Pancreas (tissue), 10 donors: Measurements from ENCODE around the gene DCAF12. TPM values are rescaled to one million over a fixed set of nuclear protein-coding genes. Genes with fewer than 3 reads are reported as not detected.
A peak's percentile ranks its signal among the peaks of the same experiment; 100 is the strongest.

Source experiments
- ATAC-seq, 4 donors: fragments of 200-7000 bp; cut with Tn5 transposase; one replicate each; pipeline versions ENCODE4 v1.8.0 to v1.9.1; 2020; ENCODE audit warnings: mild to moderate bottlenecking in 4 of 4, moderate library complexity in 4 of 4
- DNase-seq, 6 donors: peaks; one replicate each; pipeline ENCODE4 v3.0.0-alpha.2; 2020
- FAIRE-seq: peaks from 2 replicates; lab custom pipeline; 2012; peaks lifted over from hg19 to GRCh38; lab: Jason Lieb, UNC
- H3K27ac ChIP-seq, 4 donors: fragments of 200-600 bp; sonication (generic); 1 replicate in 3 of 4; 2 replicates in 1 of 4; pipeline versions ENCODE4 v1.5.0 to v1.8.0; 2020
- H3K27me3 ChIP-seq, 4 donors: fragments of 200-600 bp; one replicate each; pipeline ENCODE4 v1.8.0; 2021
- H3K36me3 ChIP-seq, 3 donors: fragments of 200-600 bp; sonication (generic) in 1 of 3; one replicate each; pipeline versions ENCODE4 v1.5.0 to v1.8.0; 2020 to 2021
- H3K4me1 ChIP-seq, 3 donors: fragments of 200-600 bp; one replicate each; pipeline ENCODE4 v1.8.0; 2021
- H3K4me3 ChIP-seq, 4 donors: fragments of 200-600 bp; sonication (generic) in 2 of 4; one replicate each; pipeline versions ENCODE4 v1.5.0 to v1.8.0; 2020 to 2021
- H3K9me3 ChIP-seq, 4 donors: fragments of 200-600 bp; one replicate each; pipeline ENCODE4 v1.8.0; 2021
- CTCF ChIP-seq, 4 donors: fragments of 200-600 bp; sonication (generic) in 3 of 4; IDR thresholded peaks; one replicate each; pipeline versions ENCODE4 v1.5.0 to v1.8.0; 2021; ENCODE audit warnings: antibody characterized with exemption in 4 of 4
- WGBS, 2 donors: extraction: QIAGEN DNeasy Blood & Tissue Kit; methylation state at CpG; one replicate each; pipeline ENCODE4 v1.1.7; 2013; 5-methylcytosine and 5-hydroxymethylcytosine counted together
- intact Hi-C, 3 donors: fragments of 100-400 bp; cut with DNase I; formaldehyde crosslinking; loops; one replicate each; pipeline versions ENCODE4 v1.11.1 to v1.14.2; 2022
- polyA plus RNA-seq, 2 donors: library from polyadenylated mRNA; stranded (reverse); fragments of 200-250 nt; gene quantifications; one replicate each; pipeline ENCODE4 v1.2.3, GENCODE V29; 2013
- total RNA-seq, 6 donors: library from RNA; stranded (reverse); fragmentation: NEBNext Ultra II Directional in 4 of 6; extraction: Animal tissue kit (Norgen Biotek cat#: 25700) in 4 of 6; gene quantifications; one replicate each; pipeline versions ENCODE4 v1.2.1 to v1.2.4, GENCODE V29; 2021 to 2023
- donor health status: healthy with polysubstance abuse.
- donor health status: DM: no; HTN: no; CAD: no; lungs with moderate emphysema.
- donor health status: DM: no; HTN: no; CAD: no.
- donor health status: control.
- donor health status: control.
- donor health status: Bipolar disorder and iron deficiency.
- donor health status: DM: yes; HTN: yes; CAD: no.
- donor health status: DM: no; HTN: no; CAD: no.
- donor health status: DM: no; HTN: no; CAD: no.
- donor health status: DM: yes; HTN: yes; CAD: no.

DCAF12 gene
- total and polyA plus RNA-seq, 8 donors = 5.7 to 22.1 (median 13.8) TPM

GRCh38 chr9:34070606-34071324, 55.7 kb downstream of the DCAF12 start:
- Histone ChIP-seq H3K36me3 (no peaks in the 10 kb centered on the region), H3K4me1 (peaks cover 14 to 40% (median 20%) of the 10 kb centered on the region in 3 donors), H3K27ac (peak overlapping the region in 3 of 4 donors; percentile 28 to 50 (median 37)), H3K27me3 (no peaks in the 10 kb centered on the region), H3K9me3 (no peaks in the 10 kb centered on the region), H3K4me3 (no peak overlapping the region)
- DNase-seq (peak in 2 of 6 donors; percentile 33 to 38), ATAC-seq (peak in 2 of 4 donors; percentile 38 to 47), FAIRE-seq (no peak)
- TF ChIP-seq CTCF (IDR thresholded peaks at IDR 0.05) = no peak
- intact Hi-C loops = no loop called here
- WGBS, 2 donors = 61 to 64% methylated on average over 5 of the region's 5 CpGs

GRCh38 chr9:34069831-34070230, 56.7 kb downstream of the DCAF12 start:
- FAIRE-seq = no peak
- ATAC-seq = no peak
- no peaks in the 10 kb centered on the region for H3K27me3 ChIP-seq
- peaks cover 14 to 40% (median 20%) of the 10 kb centered on the region in 3 donors for H3K4me1 ChIP-seq
- intact Hi-C loops = no loop called here
- H3K27ac ChIP-seq = no peak overlapping the region
- no peak for TF ChIP-seq CTCF (IDR thresholded peaks at IDR 0.05)
- H3K9me3 ChIP-seq = no peaks in the 10 kb centered on the region
- DNase-seq = no peak
- 84 to 85% methylated on average over 6 of the region's 6 CpGs for WGBS, 2 donors
- no peaks in the 10 kb centered on the region for H3K36me3 ChIP-seq
- no peak overlapping the region for H3K4me3 ChIP-seq

- intact Hi-C loops = no loop called here
- Histone ChIP-seq H3K36me3 (no peaks in the 10 kb centered on the region), H3K27ac (no peak overlapping the region), H3K4me1 (peaks cover 0 to 4% (median 2%) of the 10 kb centered on the region in 3 donors), H3K9me3 (no peaks in the 10 kb centered on the region), H3K27me3 (no peaks in the 10 kb centered on the region), H3K4me3 (no peak overlapping the region)
- DNase-seq = no peak
- TF ChIP-seq CTCF (IDR thresholded peaks at IDR 0.05) = no peak
- no peak for ATAC-seq
- no peak for FAIRE-seq
- 100% methylated on average over 3 of the region's 3 CpGs for WGBS, 2 donors
These were observed 61.0 kb downstream of the DCAF12 start for GRCh38 chr9:34065541-34065940.

GRCh38 chr9:34059954-34060353, 66.5 kb downstream of the DCAF12 start:
- TF ChIP-seq CTCF (IDR thresholded peaks at IDR 0.05) = no peak
- DNase-seq = no peak
- Histone ChIP-seq H3K27me3 (no peaks in the 10 kb centered on the region), H3K4me1 (no peaks in the 10 kb centered on the region), H3K4me3 (no peak overlapping the region), H3K9me3 (no peaks in the 10 kb centered on the region), H3K36me3 (no peaks in the 10 kb centered on the region), H3K27ac (no peak overlapping the region)
- FAIRE-seq = no peak
- ATAC-seq = no peak
- WGBS, 2 donors = 64 to 90% methylated on average over 3 of the region's 3 CpGs
- intact Hi-C loops = no loop called here

- DNase-seq = no peak
- WGBS, 2 donors = 16 to 19% methylated on average over 3 of the region's 3 CpGs
- Histone ChIP-seq H3K27me3 (no peaks in the 10 kb centered on the region), H3K9me3 (no peaks in the 10 kb centered on the region), H3K36me3 (no peaks in the 10 kb centered on the region), H3K4me3 (no peak overlapping the region), H3K27ac (no peak overlapping the region), H3K4me1 (no peaks in the 10 kb centered on the region)
- FAIRE-seq = no peak
- intact Hi-C loops = no loop called here
- no peak for TF ChIP-seq CTCF (IDR thresholded peaks at IDR 0.05)
- ATAC-seq = no peak
These were observed 67.2 kb downstream of the DCAF12 start for GRCh38 chr9:34059281-34059680.
